Naive thymus-derived CD4-positive, alpha-beta T cell (primary cell): ENCODE measurements around the gene ZMYND8. TPM values are rescaled to one million over a fixed set of nuclear protein-coding genes. Genes with fewer than 3 reads are reported as not detected.

ENCODE experiments used
- ATAC-seq: fragments of 150-1000 bp; cut with Tn5 transposase; 2 replicates; pipeline ENCODE4 v1.10.0; 2021; ENCODE audit warnings: mild to moderate bottlenecking, moderate library complexity
- CTCF ChIA-PET: fragments of 350-600 bp; sonication (Branson Sonifier 250); formaldehyde crosslinking; loops from one replicate; lab custom pipeline; 2021; ENCODE audit warnings: antibody characterized with exemption; lab: Charles Lee
- POLR2A ChIA-PET: fragments of 350-600 bp; sonication (Branson Sonifier 250); formaldehyde crosslinking; loops from one replicate; lab custom pipeline; 2021; ENCODE audit warnings: antibody characterized with exemption, inconsistent platforms; lab: Charles Lee
- DNase-seq, 9 donors: peaks; one replicate each; pipeline versions ENCODE4 v3.0.0 to v3.0.0-alpha.2; 2020 to 2022; ENCODE audit warnings: mixed read lengths in 1 of 9
- H3K27ac ChIP-seq: one replicate; pipeline ENCODE4 v1.7.0; 2013; ENCODE audit warnings: mild to moderate bottlenecking, low read depth, low read length, moderate library complexity
- H3K27me3 ChIP-seq, 2 donors: one replicate each; pipeline ENCODE4 v1.7.0; 2013; ENCODE audit warnings: low read length in 2 of 2, mild to moderate bottlenecking in 2 of 2, moderate library complexity in 2 of 2; ENCODE audit not compliant: control insufficient read depth in 2 of 2, insufficient read depth in 2 of 2
- H3K36me3 ChIP-seq, 3 experiments: 1 replicate in 2 of 3; 2 replicates in 1 of 3; pipeline ENCODE4 v1.7.0; 2013; ENCODE audit warnings: low read length in 3 of 3, mild to moderate bottlenecking in 3 of 3, moderate library complexity in 1 of 3; ENCODE audit not compliant: insufficient read depth in 3 of 3, control insufficient read depth in 2 of 3
- H3K4me1 ChIP-seq, 2 donors: one replicate each; pipeline ENCODE4 v1.7.0; 2013; ENCODE audit warnings: low read length in 2 of 2, mild to moderate bottlenecking in 2 of 2, moderate library complexity in 1 of 2; ENCODE audit not compliant: control insufficient read depth in 2 of 2, insufficient read depth in 2 of 2
- H3K4me3 ChIP-seq: 2 replicates; pipeline ENCODE4 v1.7.0; 2013; ENCODE audit warnings: mild to moderate bottlenecking, low read length
- H3K9me3 ChIP-seq, 3 experiments: 1 replicate in 2 of 3; 2 replicates in 1 of 3; pipeline ENCODE4 v1.7.0; 2013; ENCODE audit warnings: low read length in 3 of 3; ENCODE audit not compliant: control insufficient read depth in 2 of 3
- H3K27ac Mint-ChIP-seq, 9 donors: one replicate each; pipeline ENCODE4 v1.8.0; 2020 to 2022; ENCODE audit warnings: mixed read lengths in 9 of 9, mild to moderate bottlenecking in 8 of 9, moderate library complexity in 5 of 9, inconsistent platforms in 2 of 9
- H3K27me3 Mint-ChIP-seq, 5 donors: one replicate each; pipeline ENCODE4 v1.8.0; 2021 to 2022; ENCODE audit warnings: mixed read lengths in 5 of 5, mild to moderate bottlenecking in 1 of 5
- H3K36me3 Mint-ChIP-seq, 5 donors: one replicate each; pipeline ENCODE4 v1.8.0; 2020 to 2022; ENCODE audit warnings: mixed read lengths in 5 of 5, mild to moderate bottlenecking in 3 of 5, inconsistent platforms in 1 of 5
- H3K4me1 Mint-ChIP-seq, 7 donors: one replicate each; pipeline ENCODE4 v1.8.0; 2020 to 2022; ENCODE audit warnings: mixed read lengths in 7 of 7, mild to moderate bottlenecking in 3 of 7, inconsistent platforms in 1 of 7
- H3K4me3 Mint-ChIP-seq, 10 donors: one replicate each; pipeline ENCODE4 v1.8.0; 2020 to 2022; ENCODE audit warnings: mild to moderate bottlenecking in 10 of 10, mixed read lengths in 10 of 10, moderate library complexity in 6 of 10, inconsistent platforms in 2 of 10
- H3K9me3 Mint-ChIP-seq, 11 donors: one replicate each; pipeline ENCODE4 v1.8.0; 2020 to 2022; ENCODE audit warnings: mixed read lengths in 11 of 11, mild to moderate bottlenecking in 4 of 11, inconsistent platforms in 1 of 11, moderate library complexity in 1 of 11
- intact Hi-C, 2 donors: fragments of 100-400 bp; cut with micrococcal nuclease; formaldehyde crosslinking; loops; one replicate each; pipeline ENCODE4 v1.15.1; 2023
- polyA plus RNA-seq, 2 donors: library from polyadenylated mRNA; unstranded; fragments of 300-500 nt; fragmentation: Illumina TruSeq; gene quantifications; one replicate each; pipeline ENCODE4 v1.2.3, GENCODE V29; 2021
- total RNA-seq, 6 experiments: library from RNA in 5 of 6; stranded (reverse) in 5 of 6; gene quantifications; 1 replicate in 5 of 6; 2 replicates in 1 of 6; pipeline ENCODE4 v1.2.3 and lab custom pipeline; 2021 to 2026

The ZMYND8 gene
- total and polyA plus RNA-seq, 7 experiments from 2014 or later, result 12.7 to 83.0 (median 63.7) TPM

DNA sequence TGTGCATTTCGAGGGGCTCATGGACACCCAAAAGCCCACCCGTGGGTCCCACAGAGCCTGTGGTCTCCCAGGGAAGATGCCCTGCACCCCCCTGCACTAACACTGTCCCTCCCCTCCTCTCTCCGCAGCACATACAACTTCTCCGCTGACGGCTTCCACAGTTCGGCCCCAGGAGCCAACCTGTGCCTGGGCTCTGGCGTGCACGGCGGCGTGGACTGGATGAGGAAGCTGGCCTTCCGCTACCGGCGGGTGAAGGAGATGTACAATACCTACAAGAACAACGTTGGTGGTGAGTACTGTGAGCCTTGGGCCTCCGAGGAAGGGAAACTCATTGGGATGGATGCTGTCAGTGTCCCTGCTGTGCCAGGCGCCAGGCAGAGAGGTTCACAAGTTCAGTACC, 183.9 kb downstream of the ZMYND8 start:
- H3K27ac ChIP-seq, result no peak overlapping the region
- Mint-ChIP-seq H3K4me1 (no peaks in the 10 kb centered on the region), H3K27ac (no peak overlapping the region), H3K4me3 (no peak overlapping the region), H3K36me3 (no peaks in the 10 kb centered on the region), H3K27me3 (peaks cover 0 to 22% (median 20%) of the 10 kb centered on the region in 5 donors), H3K9me3 (no peaks in the 10 kb centered on the region)
- H3K4me1 ChIP-seq, result no peaks in the 10 kb centered on the region
- ChIA-PET CTCF (no interaction called here), POLR2A (no interaction called here)
- DNase-seq (no peak), ATAC-seq (no peak)
- intact Hi-C loops, result no loop called here
- H3K9me3 ChIP-seq, result no peaks in the 10 kb centered on the region
- H3K36me3 ChIP-seq, result no peaks in the 10 kb centered on the region
- H3K27me3 ChIP-seq, result no peaks in the 10 kb centered on the region
- no peak overlapping the region for H3K4me3 ChIP-seq

- Histone ChIP-seq H3K9me3 (no peaks in the 10 kb centered on the region), H3K36me3 (no peaks in the 10 kb centered on the region), H3K4me1 (no peaks in the 10 kb centered on the region), H3K27me3 (no peaks in the 10 kb centered on the region), H3K4me3 (no peak overlapping the region), H3K27ac (no peak overlapping the region)
- intact Hi-C loops, result no loop called here
- Mint-ChIP-seq H3K36me3 (no peaks in the 10 kb centered on the region), H3K27ac (no peak overlapping the region), H3K4me1 (no peaks in the 10 kb centered on the region), H3K27me3 (peaks cover 5 to 20% (median 17%) of the 10 kb centered on the region in 5 donors), H3K4me3 (no peak overlapping the region), H3K9me3 (no peaks in the 10 kb centered on the region)
- ChIA-PET CTCF (no interaction called here), POLR2A (no interaction called here)
- no peak for DNase-seq
- no peak for ATAC-seq
Observed at GRCh38 chr20:47167846-47168245, 188.7 kb downstream of the ZMYND8 start.

DNA sequence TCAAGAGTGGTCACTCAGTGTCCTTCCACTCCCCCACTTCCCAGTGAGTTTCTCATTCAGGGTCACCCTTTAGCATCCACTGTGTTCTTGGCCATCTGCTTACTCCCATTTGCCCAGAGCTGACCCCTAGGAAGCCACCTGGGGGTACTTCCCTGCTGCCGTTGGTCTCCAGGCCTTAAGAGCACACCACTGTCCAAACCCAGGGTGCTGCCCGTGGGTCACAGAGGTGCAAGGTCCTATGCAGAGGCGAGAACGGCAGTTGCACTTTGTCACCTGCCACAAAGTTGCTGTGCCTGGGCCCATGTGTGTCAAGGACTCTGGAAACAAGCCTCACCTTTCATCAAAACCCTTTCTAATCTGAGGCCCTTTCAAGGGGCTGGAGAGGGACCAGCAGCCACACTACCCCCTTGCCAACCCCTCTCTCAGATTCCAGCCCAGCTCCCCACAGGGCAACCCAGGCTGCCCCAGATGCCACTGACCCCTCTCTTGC, 191.1 kb downstream of the ZMYND8 start:
- no peaks in the 10 kb centered on the region for H3K27me3 ChIP-seq
- H3K4me3 ChIP-seq, result no peak overlapping the region
- intact Hi-C loops, result no loop called here
- peaks cover 5 to 8% (median 6%) of the 10 kb centered on the region in 5 donors for H3K27me3 Mint-ChIP-seq
- ATAC-seq (no peak), DNase-seq (no peak)
- H3K36me3 Mint-ChIP-seq, result no peaks in the 10 kb centered on the region
- H3K9me3 ChIP-seq, result no peaks in the 10 kb centered on the region
- H3K27ac ChIP-seq, result no peak overlapping the region
- no peak overlapping the region for H3K27ac Mint-ChIP-seq
- no peaks in the 10 kb centered on the region for H3K4me1 ChIP-seq
- CTCF ChIA-PET, result no interaction called here
- H3K4me3 Mint-ChIP-seq, result no peak overlapping the region
- H3K9me3 Mint-ChIP-seq, result no peaks in the 10 kb centered on the region
- POLR2A ChIA-PET, result no interaction called here
- H3K36me3 ChIP-seq, result no peaks in the 10 kb centered on the region
- no peaks in the 10 kb centered on the region for H3K4me1 Mint-ChIP-seq

- no peaks in the 10 kb centered on the region for H3K27me3 ChIP-seq
- no peaks in the 10 kb centered on the region for H3K9me3 ChIP-seq
- intact Hi-C loops, result no loop called here
- peaks cover 6 to 14% (median 7%) of the 10 kb centered on the region in 5 donors for H3K27me3 Mint-ChIP-seq
- H3K4me3 ChIP-seq, result no peak overlapping the region
- no peaks in the 10 kb centered on the region for H3K4me1 Mint-ChIP-seq
- no peaks in the 10 kb centered on the region for H3K9me3 Mint-ChIP-seq
- ChIA-PET CTCF (no interaction called here), POLR2A (no interaction called here)
- no peaks in the 10 kb centered on the region for H3K36me3 Mint-ChIP-seq
- no peak for DNase-seq
- H3K4me3 Mint-ChIP-seq, result no peak overlapping the region
- H3K27ac Mint-ChIP-seq, result no peak overlapping the region
- H3K27ac ChIP-seq, result no peak overlapping the region
- ATAC-seq, result no peak
- no peaks in the 10 kb centered on the region for H3K4me1 ChIP-seq
- H3K36me3 ChIP-seq, result no peaks in the 10 kb centered on the region
Observed at GRCh38 chr20:47164140-47164539, 192.4 kb downstream of the ZMYND8 start.

GRCh38 chr20:47161411-47161810, 195.1 kb downstream of the ZMYND8 start:
- ATAC-seq, result no peak
- CTCF ChIA-PET, result no interaction called here
- POLR2A ChIA-PET, result no interaction called here

DNA sequence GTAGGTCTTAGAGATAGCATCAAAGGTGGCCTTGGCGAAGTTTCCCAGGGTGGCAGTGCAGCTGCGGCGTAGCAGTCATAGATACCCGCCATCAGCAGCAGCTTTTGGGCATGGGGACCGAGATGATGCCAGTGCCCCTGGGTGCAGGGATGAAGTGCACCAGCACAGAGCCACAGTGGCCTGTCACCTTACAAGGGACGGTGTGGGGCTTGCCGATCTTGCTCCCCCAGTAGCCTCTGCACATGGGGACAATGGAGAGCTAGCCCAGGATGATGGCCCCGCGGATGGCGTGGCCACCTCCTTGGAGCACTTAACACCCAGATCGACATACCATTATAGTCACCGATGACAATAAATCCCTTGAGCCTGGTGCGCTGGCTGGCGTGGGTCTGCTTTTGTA, 195.5 kb downstream of the ZMYND8 start:
- ChIA-PET CTCF (no interaction called here), POLR2A (no interaction called here)
- Mint-ChIP-seq H3K4me1 (no peaks in the 10 kb centered on the region), H3K27ac (no peak overlapping the region), H3K36me3 (no peaks in the 10 kb centered on the region), H3K9me3 (no peaks in the 10 kb centered on the region), H3K4me3 (no peak overlapping the region), H3K27me3 (peaks cover 3 to 14% (median 4%) of the 10 kb centered on the region in 5 donors)
- no peak overlapping the region for H3K27ac ChIP-seq
- intact Hi-C loops, result no loop called here
- no peaks in the 10 kb centered on the region for H3K4me1 ChIP-seq
- no peak for ATAC-seq
- no peak for DNase-seq
- H3K9me3 ChIP-seq, result no peaks in the 10 kb centered on the region
- no peak overlapping the region for H3K4me3 ChIP-seq
- H3K36me3 ChIP-seq, result no peaks in the 10 kb centered on the region
- H3K27me3 ChIP-seq, result no peaks in the 10 kb centered on the region

More at GRCh38 chr20:47161411-47161810, 195.1 kb downstream of the ZMYND8 start:
- DNase-seq, result no peak
- peaks cover 3 to 14% (median 5%) of the 10 kb centered on the region in 5 donors for H3K27me3 Mint-ChIP-seq
- no peaks in the 10 kb centered on the region for H3K4me1 ChIP-seq
- no peak overlapping the region for H3K4me3 Mint-ChIP-seq
- no peaks in the 10 kb centered on the region for H3K9me3 ChIP-seq
- no peaks in the 10 kb centered on the region for H3K36me3 Mint-ChIP-seq
- intact Hi-C loops, result no loop called here
- H3K27me3 ChIP-seq, result no peaks in the 10 kb centered on the region
- no peak overlapping the region for H3K27ac Mint-ChIP-seq
- no peaks in the 10 kb centered on the region for H3K4me1 Mint-ChIP-seq
- H3K4me3 ChIP-seq, result no peak overlapping the region
- H3K9me3 Mint-ChIP-seq, result no peaks in the 10 kb centered on the region
- no peaks in the 10 kb centered on the region for H3K36me3 ChIP-seq
- H3K27ac ChIP-seq, result no peak overlapping the region

GRCh38 chr20:47160240-47160639, 196.3 kb downstream of the ZMYND8 start:
- Histone ChIP-seq H3K4me3 (no peak overlapping the region), H3K27ac (no peak overlapping the region), H3K9me3 (no peaks in the 10 kb centered on the region), H3K27me3 (no peaks in the 10 kb centered on the region), H3K4me1 (no peaks in the 10 kb centered on the region), H3K36me3 (no peaks in the 10 kb centered on the region)
- no peak for DNase-seq
- Mint-ChIP-seq H3K36me3 (no peaks in the 10 kb centered on the region), H3K27me3 (peaks cover 3 to 15% (median 8%) of the 10 kb centered on the region in 5 donors), H3K9me3 (no peaks in the 10 kb centered on the region), H3K4me1 (no peaks in the 10 kb centered on the region), H3K27ac (no peak overlapping the region), H3K4me3 (no peak overlapping the region)
- ChIA-PET POLR2A (no interaction called here), CTCF (no interaction called here)
- intact Hi-C loops, result no loop called here
- ATAC-seq, result no peak
